D341Med (cell line): ENCODE results near the gene NPHP4.

Experiments used
- DNase-seq: peaks from one replicate; pipeline ENCODE4 v3.0.0; 2012; ENCODE audit warnings: low spot score

NPHP4 gene

GRCh38 chr1:5891736-5892135 is 100.5 kb downstream of the NPHP4 start:
- no peak for DNase-seq

- no peak for DNase-seq
These were observed 101.1 kb downstream of the NPHP4 start for GRCh38 chr1:5891137-5891536.

- no peak for DNase-seq
These were observed 101.7 kb downstream of the NPHP4 start for GRCh38 chr1:5890346-5891106.

- DNase-seq, result no peak
These were observed 102.3 kb downstream of the NPHP4 start for GRCh38 chr1:5889901-5890300.

- no peak for DNase-seq
These were observed 102.8 kb downstream of the NPHP4 start for GRCh38 chr1:5889462-5889861.

GRCh38 chr1:5888606-5889211 is 103.5 kb downstream of the NPHP4 start:
- no peak for DNase-seq

GRCh38 chr1:5887971-5888361 is 104.3 kb downstream of the NPHP4 start:
- DNase-seq, result no peak

GRCh38 chr1:5887349-5887970 is 104.8 kb downstream of the NPHP4 start:
- DNase-seq, result no peak

- DNase-seq, result no peak
These were observed 105.5 kb downstream of the NPHP4 start for GRCh38 chr1:5886541-5887348.

- no peak for DNase-seq
These were observed 106.1 kb downstream of the NPHP4 start for GRCh38 chr1:5886140-5886483.

- no peak for DNase-seq
These were observed 106.6 kb downstream of the NPHP4 start for GRCh38 chr1:5885471-5886139.

- DNase-seq, result no peak
These were observed 108.1 kb downstream of the NPHP4 start for GRCh38 chr1:5884110-5884509.

- no peak for DNase-seq
These were observed 108.8 kb downstream of the NPHP4 start for GRCh38 chr1:5883129-5884048.

- no peak for DNase-seq
These were observed 109.7 kb downstream of the NPHP4 start for GRCh38 chr1:5882367-5883128.

GRCh38 chr1:5881526-5882222 is 110.6 kb downstream of the NPHP4 start:
- no peak for DNase-seq

- no peak for DNase-seq
These were observed 111.4 kb downstream of the NPHP4 start for GRCh38 chr1:5880630-5881405.

GRCh38 chr1:5879421-5879820 is 112.8 kb downstream of the NPHP4 start:
- DNase-seq, result no peak

- no peak for DNase-seq
These were observed 113.3 kb downstream of the NPHP4 start for GRCh38 chr1:5878971-5879370.
